HG02623 (cell line): ENCODE data around the gene COMMD1.
"Not testable (repeated sequence)": the region's sequence is repeated elsewhere in the genome, so short reads cannot be mapped to it uniquely, and the experiment has no call there.

ENCODE experiments used
- ATAC-seq: cut with Tn5 transposase; IDR thresholded peaks from one replicate; pipeline ENCODE4 v1.9.1; 2021; ENCODE audit warnings: moderate library complexity; ENCODE audit not compliant: unreplicated experiment

The COMMD1 gene

DNA sequence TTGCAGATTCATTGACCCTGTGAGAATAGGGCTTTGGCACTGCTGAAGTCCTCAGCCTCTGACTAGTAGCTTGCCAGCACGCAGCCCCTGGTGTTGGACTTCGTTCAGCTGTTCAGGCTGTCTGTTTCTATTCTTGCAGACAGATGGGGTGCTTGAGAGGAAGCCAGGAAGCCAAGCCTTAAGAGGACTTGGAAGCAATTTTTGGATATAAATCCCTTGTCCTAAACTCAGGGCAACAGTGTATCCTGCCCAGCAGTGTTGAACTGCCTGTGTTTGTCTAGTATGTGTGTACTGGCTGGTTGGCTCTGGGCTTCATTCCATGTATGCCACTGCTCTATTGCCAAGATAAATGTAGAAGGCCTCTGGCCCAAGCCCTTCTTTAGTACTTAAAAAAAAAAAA lies 108.6 kb downstream of the COMMD1 start:
- no peak for ATAC-seq

- ATAC-seq = no peak
Observed at GRCh38 chr2:62016957-62017356, 111.5 kb downstream of the COMMD1 start.

DNA sequence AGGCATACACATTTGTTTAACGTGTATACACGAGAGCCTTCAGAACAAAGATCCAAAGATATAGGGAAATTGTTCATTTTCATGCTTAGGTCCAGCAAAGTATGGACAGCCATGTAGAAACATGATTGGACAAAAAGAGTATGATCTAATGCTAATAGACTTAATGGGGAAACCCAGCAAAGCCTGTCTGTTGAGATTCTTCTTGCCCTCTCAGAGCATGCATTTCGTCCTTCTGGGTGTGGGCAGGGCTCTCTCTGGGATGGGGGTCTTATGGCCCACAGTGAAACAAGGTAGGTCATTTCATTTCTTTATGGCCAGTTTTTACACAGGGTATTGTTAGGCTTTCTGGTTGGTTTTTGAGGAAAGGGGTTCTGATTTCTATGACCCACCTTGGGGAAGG lies 124.4 kb downstream of the COMMD1 start:
- ATAC-seq = no peak

GRCh38 chr2:62030902-62031301 lies 125.4 kb downstream of the COMMD1 start:
- ATAC-seq = no peak

DNA sequence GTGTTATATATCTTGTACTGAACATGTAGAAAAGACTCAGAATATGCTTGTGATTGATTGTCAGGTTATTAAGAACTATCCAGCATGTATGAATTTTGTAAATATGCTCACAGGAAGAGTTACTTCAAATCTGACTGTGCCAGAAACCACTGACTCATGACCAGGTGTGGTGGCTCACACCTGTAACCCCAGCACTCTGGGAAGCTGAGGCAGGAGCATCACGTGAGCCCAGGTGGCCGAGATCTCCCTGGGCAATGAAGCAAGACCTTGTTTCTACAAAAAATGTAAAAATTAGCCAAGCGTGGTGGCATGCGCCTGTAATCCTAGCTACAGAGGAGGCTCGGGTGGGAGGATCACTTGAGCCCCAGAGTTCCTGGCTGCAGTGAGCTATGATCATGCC lies 126.6 kb downstream of the COMMD1 start:
- no peak for ATAC-seq

DNA sequence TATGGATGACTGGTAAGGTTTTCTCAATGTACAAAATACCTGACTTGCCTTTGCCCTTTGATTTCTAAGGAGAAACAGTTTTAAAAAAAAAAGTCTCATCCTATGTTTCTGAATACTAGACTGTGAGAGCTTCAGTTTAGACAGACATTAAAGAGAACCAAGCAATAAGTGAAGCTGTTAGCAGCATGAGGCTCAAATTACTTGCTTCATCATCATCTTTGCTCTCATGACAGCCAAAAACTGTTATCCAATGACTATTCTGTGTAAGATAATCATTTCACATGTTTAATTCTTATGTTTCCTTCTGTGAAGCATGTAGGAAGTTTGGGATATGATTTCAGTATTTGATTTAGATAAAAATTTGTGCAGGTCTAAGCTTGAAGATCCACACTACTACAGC lies 129.2 kb downstream of the COMMD1 start:
- no peak for ATAC-seq

DNA sequence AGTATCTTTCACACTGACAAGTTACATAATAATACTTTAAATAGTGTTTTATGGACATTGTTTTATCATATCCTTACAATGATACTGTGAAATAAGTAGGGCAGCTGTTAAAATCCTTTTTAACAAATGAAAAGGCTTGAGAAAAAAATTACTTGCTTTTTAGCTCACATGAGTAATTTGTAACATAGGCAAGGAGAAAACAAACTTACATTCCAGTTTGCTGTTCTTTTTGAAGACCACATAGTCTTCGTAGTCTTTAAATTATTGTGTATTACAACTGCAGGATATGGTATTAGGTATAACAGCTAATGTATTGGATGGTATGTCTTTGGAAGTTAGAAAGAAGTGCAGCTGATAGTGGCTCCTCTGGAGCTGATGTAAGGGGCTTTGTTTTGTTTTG lies 130.8 kb downstream of the COMMD1 start:
- ATAC-seq = no peak

- no peak for ATAC-seq
Observed at GRCh38 chr2:62036761-62037250, 131.3 kb downstream of the COMMD1 start.

- ATAC-seq = peak; percentile 99
Observed at GRCh38 chr2:62038975-62039771, 133.7 kb downstream of the COMMD1 start.

DNA sequence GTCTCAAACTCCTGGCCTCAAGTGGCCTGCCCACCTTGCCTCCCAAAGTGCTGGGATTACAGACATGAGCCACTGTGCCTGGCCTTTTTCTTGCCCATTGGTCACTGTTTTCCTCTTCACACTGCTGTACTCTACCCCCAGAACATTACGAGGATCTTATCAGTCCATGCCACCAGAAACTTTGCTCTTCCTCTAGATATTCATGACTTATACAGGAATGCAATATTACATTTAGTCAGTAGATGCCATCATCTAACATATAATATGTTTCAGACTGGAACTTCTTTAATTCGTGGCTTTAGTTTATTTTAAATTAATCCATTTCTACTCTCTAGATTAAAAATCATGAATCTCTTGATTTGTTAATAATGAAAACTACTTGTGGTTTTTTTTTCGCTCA lies 135.5 kb downstream of the COMMD1 start:
- ATAC-seq = no peak

- ATAC-seq = not testable (repeated sequence)
Observed at GRCh38 chr2:62041701-62042385, 136.4 kb downstream of the COMMD1 start.

GRCh38 chr2:62042400-62042799 lies 136.9 kb downstream of the COMMD1 start:
- no peak for ATAC-seq

DNA sequence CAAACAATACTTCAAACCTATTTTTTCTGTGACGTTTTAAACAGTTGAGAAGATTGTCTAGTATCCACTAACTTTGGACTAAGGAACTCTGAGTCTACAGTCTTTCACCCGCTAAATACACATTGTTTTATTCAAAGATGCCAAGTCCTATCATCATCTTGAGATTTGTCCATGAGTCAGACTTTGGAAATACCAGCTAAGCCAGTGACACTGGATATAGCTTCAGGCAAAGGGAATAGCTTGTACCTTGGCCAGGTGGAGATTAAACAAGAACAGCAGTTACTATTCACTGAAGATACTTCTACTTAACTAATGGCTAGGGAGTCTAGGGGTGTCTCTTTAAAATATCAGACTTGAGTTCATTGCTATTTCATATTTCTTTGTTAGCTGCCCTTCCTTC lies 137.5 kb downstream of the COMMD1 start:
- no peak for ATAC-seq

- no peak for ATAC-seq
Observed at GRCh38 chr2:62045017-62045543, 139.6 kb downstream of the COMMD1 start.

- ATAC-seq = no peak
Observed at GRCh38 chr2:62046141-62046540, 140.7 kb downstream of the COMMD1 start.

DNA sequence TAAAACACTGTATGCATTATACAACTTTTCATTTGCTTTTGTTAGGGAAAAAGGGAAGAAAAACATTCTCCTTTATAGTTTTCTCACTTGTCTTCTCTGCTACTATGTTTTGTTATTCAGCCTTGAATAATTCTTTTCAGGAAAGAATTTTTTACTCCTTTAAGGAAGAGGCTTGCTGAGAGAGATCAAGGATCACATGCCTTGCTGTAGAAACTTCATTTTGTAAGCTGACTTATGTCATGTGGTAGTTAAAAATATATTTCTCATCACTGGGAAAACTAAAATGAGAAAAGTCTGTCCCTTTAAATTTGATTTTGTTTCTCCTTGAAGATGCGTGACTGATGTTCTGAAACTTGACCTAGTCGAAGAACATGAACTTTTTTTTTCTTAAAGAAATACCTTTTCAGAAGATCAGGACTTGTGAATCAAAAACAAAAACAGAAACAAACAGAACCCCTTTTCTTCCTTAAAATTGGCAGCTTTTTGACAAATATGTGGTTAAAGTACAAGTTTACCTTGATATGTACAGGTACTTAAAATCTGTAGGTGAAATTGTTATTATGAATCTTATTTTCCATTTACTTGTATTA lies 145.1 kb downstream of the COMMD1 start:
- ATAC-seq = no peak

DNA sequence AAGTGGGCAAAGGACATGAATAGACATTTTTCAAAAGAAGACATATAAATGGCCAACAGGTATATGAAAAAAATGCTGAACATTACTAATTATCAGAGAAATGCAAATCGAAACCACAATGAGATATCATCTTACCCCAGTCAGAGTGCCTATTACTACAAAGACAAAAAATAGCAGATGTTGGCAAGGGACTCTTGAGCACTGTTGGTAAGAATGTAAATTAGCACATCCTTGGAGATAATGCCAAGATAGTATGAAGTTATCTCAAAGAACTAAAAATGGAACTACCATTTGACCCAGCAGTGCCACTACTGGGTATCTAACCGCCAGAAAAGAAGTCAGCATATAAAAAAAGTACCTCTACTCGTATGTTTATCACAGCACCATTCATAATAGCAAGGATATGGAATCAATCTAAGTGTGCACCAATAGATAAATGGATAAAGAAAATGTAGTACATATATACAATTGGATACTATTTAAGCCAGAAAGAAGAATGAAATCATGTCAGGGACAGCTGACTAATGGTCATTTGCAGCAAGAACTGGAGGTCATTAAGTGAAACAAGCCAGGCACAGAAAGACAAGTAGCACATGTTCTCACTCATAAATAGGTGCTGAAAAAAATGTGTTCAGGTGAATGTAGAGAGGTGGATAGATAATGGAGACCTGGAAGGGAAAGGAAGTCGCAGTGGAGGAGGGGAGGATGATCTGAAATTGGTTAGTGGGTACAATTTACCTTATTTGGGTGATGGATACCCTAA lies 148.7 kb downstream of the COMMD1 start:
- ATAC-seq = no peak

DNA sequence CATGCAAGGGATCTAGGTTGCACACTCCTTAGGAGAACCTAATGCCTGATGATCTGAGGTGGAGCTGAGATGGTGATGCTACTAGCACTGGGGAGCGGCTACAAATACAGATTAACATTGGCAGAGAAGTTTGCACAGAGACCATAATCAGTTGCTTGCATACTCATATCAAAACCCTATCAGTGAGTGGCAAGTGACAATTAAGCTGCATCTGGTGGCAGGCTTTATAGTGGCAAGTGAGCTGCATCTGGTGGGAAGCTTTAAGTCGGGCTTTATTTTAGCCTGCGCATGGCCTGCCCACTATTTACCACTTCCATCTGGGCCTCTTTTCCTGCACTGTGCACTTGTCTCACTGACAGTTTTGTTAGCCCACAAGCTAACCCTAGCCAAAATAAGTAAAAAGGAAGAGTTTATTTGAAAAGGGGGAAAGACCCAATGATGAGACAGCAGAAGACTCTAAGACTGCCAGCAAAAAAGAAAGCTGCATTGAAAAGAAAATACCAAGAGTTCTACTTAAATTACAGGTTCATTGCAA lies 149.5 kb downstream of the COMMD1 start:
- no peak for ATAC-seq

DNA sequence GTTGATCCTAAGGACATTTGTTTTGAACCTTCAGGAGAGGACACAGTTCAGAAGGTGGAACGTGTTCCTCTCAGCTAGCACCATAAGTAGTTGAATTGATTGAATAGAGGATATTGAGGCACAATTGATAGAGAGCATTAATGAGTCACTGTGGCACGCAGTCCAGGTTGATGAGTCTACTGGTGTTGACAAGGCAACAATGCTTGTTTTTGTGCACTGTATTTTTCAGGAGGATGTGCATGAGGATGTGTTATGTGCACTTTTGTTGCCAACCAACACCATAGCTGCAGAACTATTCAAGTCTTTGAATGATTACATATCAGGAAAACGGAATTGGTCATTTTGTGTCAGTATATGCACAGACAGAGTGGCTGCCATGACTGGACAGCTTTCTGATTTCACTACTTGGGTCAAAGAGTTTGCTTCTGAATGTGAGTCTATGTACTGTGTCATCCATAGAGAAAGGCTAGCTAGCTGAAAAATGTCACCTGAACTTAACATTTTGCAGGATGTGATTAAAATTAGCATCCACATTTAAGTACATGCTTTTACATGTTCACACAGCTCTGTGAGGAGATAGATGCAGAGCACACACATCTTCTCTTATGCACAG lies 150.4 kb downstream of the COMMD1 start:
- ATAC-seq = no peak

DNA sequence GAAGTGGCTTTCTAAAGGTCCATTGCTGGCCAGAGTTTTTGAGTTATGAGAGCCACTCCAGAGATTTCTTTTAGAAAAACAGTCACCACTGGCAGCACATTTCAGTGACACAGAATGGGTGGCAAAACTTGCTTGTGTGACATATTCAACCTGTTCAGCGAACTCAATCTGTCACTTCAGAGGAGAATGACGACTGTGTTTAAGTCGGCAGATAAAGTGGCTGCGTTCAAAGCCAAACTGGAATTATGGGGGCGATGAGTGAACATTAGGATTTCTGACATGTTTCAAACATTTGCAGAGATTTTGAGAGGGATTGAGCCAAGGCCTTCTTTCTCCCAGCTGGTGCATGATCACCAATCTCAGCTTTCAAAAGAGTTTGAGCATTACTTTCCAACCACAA lies 150.9 kb downstream of the COMMD1 start:
- ATAC-seq = no peak
